ENCODE results near the gene SPA17.
A peak's percentile ranks its signal among the peaks of the same experiment; 100 is the strongest.

Gene SPA17

GRCh38 chr11:124727474-124727873 lies 53.8 kb downstream of the SPA17 start:
- DNase-seq = no peak

- no peak for DNase-seq
Observed at GRCh38 chr11:124728134-124728533, 54.4 kb downstream of the SPA17 start.

- no peak for DNase-seq
Observed at GRCh38 chr11:124729571-124729970, 55.9 kb downstream of the SPA17 start.

- no peak for DNase-seq
Observed at GRCh38 chr11:124732230-124732629, 58.5 kb downstream of the SPA17 start.

GRCh38 chr11:124736736-124737135 lies 63.0 kb downstream of the SPA17 start:
- DNase-seq = no peak

GRCh38 chr11:124737638-124738305 lies 64.1 kb downstream of the SPA17 start:
- no peak for DNase-seq

GRCh38 chr11:124738713-124739478 lies 65.2 kb downstream of the SPA17 start:
- no peak for DNase-seq

GRCh38 chr11:124739479-124740276 lies 66.0 kb downstream of the SPA17 start, which contains the start of gene NRGN:
Gene NRGN (plus strand): TSS chr11:124739942. CDS start chr11:124740085, 143 bp downstream.
- DNase-seq = peak; percentile 98

GRCh38 chr11:124740277-124740882 lies 66.7 kb downstream of the SPA17 start:
- DNase-seq = no peak

- no peak for DNase-seq
Observed at GRCh38 chr11:124742555-124742954, 68.9 kb downstream of the SPA17 start.

- no peak for DNase-seq
Observed at GRCh38 chr11:124743050-124743449, 69.3 kb downstream of the SPA17 start.

- DNase-seq = no peak
Observed at GRCh38 chr11:124745270-124745834, 71.6 kb downstream of the SPA17 start.

- DNase-seq = peak; percentile 91
Observed at GRCh38 chr11:124745835-124746620, 72.3 kb downstream of the SPA17 start.

GRCh38 chr11:124746621-124747243 lies 73.0 kb downstream of the SPA17 start:
- peak; percentile 99 for DNase-seq

Data from 8988T (cell line).